ENCODE data around the gene TP53AIP1. TPM values are rescaled to one million over a fixed set of nuclear protein-coding genes. Genes with fewer than 3 reads are reported as not detected.
"Not testable (repeated sequence)": the region's sequence is repeated elsewhere in the genome, so short reads cannot be mapped to it uniquely, and the experiment has no call there.

The TP53AIP1 gene
- total RNA-seq, 1 donor from 2014 or later: not detected

DNA sequence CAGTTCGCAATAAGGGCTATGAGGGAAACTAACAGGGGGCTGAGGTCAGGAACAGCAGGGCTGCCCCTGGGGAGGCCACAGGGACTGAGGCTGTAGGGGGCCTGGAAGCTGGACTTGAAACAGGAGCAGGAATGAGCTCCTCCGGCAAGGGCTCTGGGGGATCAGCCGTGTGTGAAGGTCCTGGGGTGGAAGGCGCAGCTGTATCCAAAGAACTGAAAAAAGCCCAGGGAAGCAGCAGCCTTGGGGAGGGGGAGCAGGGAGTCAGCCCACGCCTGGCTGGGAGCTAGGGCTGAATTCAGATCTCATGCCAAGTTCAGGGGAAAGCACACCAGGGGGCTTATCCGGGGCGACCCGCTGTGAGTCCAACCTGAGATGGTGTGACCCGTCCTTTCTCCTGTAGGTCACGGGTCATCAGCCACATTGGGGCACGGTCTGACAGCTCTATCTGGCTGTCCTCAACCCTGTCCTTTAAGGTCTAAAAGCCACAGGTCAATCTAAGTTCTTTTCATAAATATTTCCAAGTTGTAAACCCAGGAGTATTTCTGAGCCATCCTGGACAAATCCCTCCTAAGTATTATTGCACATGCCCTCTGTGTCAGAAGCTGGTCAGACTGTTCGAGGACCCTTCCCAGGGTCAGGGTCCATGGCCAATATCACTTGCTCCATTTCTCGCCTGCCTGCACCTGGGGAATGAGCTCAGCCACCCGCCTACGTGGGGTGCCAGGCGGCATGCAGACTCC is 18.0 kb downstream of the TP53AIP1 start:
- intact Hi-C loops (cut with micrococcal nuclease): loop anchor here (5.0 kb wide), 1 partner anchor 32 kb away; the partner anchor contains the start of gene KCNJ5
- Mint-ChIP-seq H3K4me3 (no peak overlapping the region), H3K27me3 (peaks cover 15% of the 10 kb centered on the region), H3K27ac (no peak overlapping the region), H3K4me1 (peaks cover 16% of the 10 kb centered on the region), H3K9me3 (no peaks in the 10 kb centered on the region), H3K36me3 (ENCODE audit: low read depth) (no peaks in the 10 kb centered on the region)
- no peak for ATAC-seq (ENCODE audit: low read depth)
- no peak for DNase-seq
- ChIA-PET POLR2A (no interaction called here), CTCF (no interaction called here)
- TF ChIP-seq, protein P1, sequence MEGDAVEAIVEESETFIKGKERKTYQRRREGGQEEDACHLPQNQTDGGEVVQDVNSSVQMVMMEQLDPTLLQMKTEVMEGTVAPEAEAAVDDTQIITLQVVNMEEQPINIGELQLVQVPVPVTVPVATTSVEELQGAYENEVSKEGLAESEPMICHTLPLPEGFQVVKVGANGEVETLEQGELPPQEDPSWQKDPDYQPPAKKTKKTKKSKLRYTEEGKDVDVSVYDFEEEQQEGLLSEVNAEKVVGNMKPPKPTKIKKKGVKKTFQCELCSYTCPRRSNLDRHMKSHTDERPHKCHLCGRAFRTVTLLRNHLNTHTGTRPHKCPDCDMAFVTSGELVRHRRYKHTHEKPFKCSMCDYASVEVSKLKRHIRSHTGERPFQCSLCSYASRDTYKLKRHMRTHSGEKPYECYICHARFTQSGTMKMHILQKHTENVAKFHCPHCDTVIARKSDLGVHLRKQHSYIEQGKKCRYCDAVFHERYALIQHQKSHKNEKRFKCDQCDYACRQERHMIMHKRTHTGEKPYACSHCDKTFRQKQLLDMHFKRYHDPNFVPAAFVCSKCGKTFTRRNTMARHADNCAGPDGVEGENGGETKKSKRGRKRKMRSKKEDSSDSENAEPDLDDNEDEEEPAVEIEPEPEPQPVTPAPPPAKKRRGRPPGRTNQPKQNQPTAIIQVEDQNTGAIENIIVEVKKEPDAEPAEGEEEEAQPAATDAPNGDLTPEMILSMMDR (IDR thresholded peaks at IDR 0.05): no peak

DNA sequence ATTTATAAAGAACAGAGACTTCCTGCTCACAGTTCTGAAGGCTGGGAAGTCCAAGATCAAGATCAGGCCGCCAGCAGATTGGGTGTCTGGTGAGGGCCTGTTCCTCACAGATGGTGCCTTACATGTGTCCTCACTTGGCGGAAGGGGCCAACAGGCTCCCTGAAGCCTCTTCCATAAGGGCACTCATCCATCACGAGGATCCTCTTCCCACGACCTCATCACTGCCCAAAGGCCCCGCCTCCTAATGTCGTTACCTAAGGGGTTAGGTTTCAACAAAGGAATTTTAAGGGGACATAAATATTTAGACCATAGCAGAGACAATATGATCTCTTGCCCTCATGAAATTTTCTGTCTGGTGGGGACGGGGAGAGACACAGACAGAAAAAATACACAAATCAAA is 18.6 kb downstream of the TP53AIP1 start:
- peaks cover 19% of the 10 kb centered on the region for H3K27me3 Mint-ChIP-seq
- TF ChIP-seq, protein P1 (IDR thresholded peaks at IDR 0.05): no peak
- ChIA-PET CTCF (no interaction called here), POLR2A (no interaction called here)
- no peaks in the 10 kb centered on the region for H3K36me3 Mint-ChIP-seq (ENCODE audit: low read depth)
- H3K27ac Mint-ChIP-seq: no peak overlapping the region
- no peak for ATAC-seq (ENCODE audit: low read depth)
- DNase-seq: no peak
- H3K9me3 Mint-ChIP-seq: no peaks in the 10 kb centered on the region
- intact Hi-C loops (cut with micrococcal nuclease): no loop called here
- H3K4me3 Mint-ChIP-seq: no peak overlapping the region
- peaks cover 13% of the 10 kb centered on the region for H3K4me1 Mint-ChIP-seq

DNA sequence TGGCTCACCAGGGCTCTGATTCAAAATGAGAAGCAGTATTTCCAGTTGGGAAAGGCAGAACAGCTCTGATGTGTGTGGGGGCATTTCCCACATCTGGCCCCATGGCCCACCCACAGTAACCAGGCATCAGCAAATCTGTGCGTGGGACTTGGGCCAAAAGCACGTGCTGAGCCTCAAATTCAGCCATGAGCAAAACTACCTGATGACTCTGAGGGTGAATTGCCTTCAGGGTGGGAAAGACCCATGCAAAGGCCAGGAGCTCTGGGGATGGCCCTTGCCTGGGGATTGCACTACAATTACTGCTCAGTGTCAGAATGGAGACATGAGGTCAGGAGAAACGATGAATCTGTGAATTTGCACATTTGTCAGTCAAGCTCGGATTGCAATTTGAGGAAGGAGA is 20.9 kb downstream of the TP53AIP1 start:
- TF ChIP-seq, protein P1 (IDR thresholded peaks at IDR 0.05): no peak
- ChIA-PET POLR2A (no interaction called here), CTCF (no interaction called here)
- intact Hi-C loops (cut with micrococcal nuclease): no loop called here
- Mint-ChIP-seq H3K9me3 (no peaks in the 10 kb centered on the region), H3K36me3 (ENCODE audit: low read depth) (no peaks in the 10 kb centered on the region), H3K27ac (no peak overlapping the region), H3K27me3 (peaks cover 25% of the 10 kb centered on the region), H3K4me3 (no peak overlapping the region), H3K4me1 (peaks cover 4% of the 10 kb centered on the region)
- ATAC-seq (ENCODE audit: low read depth): no peak
- no peak for DNase-seq

DNA sequence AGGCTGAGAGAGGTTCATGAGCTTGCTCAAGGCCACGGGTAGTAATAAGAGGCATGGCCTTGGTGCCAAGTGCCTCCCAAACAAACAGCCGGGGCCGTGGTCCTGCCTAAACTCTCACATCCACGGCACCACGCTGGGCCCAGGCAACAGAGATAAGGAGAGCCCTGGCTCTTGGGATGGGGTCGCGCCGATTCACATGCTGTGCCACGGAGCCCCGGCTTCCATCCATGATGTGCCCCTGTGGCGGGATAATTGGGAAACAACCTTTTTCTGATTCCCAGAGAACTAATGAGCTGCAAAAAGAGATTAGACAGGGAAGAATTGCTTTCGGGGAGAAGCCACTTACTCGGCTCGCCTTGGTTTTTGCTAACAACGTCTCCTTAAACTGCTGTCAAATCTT is 22.0 kb downstream of the TP53AIP1 start:
- Mint-ChIP-seq H3K4me3 (no peak overlapping the region), H3K27ac (no peak overlapping the region), H3K9me3 (no peaks in the 10 kb centered on the region), H3K36me3 (ENCODE audit: low read depth) (no peaks in the 10 kb centered on the region), H3K4me1 (peaks cover 4% of the 10 kb centered on the region), H3K27me3 (peaks cover 25% of the 10 kb centered on the region)
- CTCF ChIA-PET: no interaction called here
- POLR2A ChIA-PET: no interaction called here
- no peak for ATAC-seq (ENCODE audit: low read depth)
- TF ChIP-seq, protein P1 (IDR thresholded peaks at IDR 0.05): no peak
- no peak for DNase-seq
- intact Hi-C loops (cut with micrococcal nuclease): no loop called here

DNA sequence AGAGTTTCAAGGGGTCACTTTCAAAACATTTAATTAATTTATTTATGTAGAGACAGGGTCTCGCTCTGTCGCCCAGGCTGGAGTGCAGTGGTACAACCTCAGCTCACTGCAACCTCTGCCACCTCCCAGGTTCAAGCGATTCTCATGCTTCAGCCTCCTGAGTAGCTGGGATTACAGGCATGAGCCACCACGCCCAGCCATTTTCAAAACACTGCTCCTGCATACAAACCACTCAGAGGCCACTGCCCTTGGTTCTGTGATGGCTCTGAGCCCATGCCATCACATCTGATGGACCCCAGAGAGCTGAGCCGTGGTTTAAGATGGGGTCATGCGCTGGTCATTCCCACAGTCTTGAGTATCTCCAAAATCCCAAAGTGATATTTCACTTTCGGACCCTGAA is 23.0 kb downstream of the TP53AIP1 start:
- DNase-seq; H3K9me3 Mint-ChIP-seq; H3K36me3 Mint-ChIP-seq (ENCODE audit: low read depth); H3K27ac Mint-ChIP-seq; H3K4me3 Mint-ChIP-seq; ATAC-seq (ENCODE audit: low read depth); intact Hi-C loops (cut with micrococcal nuclease); H3K4me1 Mint-ChIP-seq: not testable (repeated sequence)
- ChIA-PET CTCF (interaction anchor here (0.6 kb wide), 1 partner anchor 25 kb away, joined by 3 read pairs; no protein-coding TSS in a partner anchor), POLR2A (interaction anchor here (0.6 kb wide), 1 partner anchor 768 kb away, joined by 6 read pairs; no protein-coding TSS in a partner anchor)
- peaks cover 31% of the 10 kb centered on the region for H3K27me3 Mint-ChIP-seq
